K562 treated with DMSO at 1 percent for 12 hours (cell line): Measurements from ENCODE around the gene SLC52A1. TPM values are rescaled to one million over a fixed set of nuclear protein-coding genes. Genes with fewer than 3 reads are reported as not detected.

ENCODE experiments used
- total RNA-seq: library from RNA; unstranded; fragments of 300-600 nt; gene quantifications from 2 replicates; pipeline ENCODE4 v1.2.3, GENCODE V29; 2022; ENCODE audit not compliant: insufficient read depth

The SLC52A1 gene
- not detected in 2 replicates for total RNA-seq

DNA sequence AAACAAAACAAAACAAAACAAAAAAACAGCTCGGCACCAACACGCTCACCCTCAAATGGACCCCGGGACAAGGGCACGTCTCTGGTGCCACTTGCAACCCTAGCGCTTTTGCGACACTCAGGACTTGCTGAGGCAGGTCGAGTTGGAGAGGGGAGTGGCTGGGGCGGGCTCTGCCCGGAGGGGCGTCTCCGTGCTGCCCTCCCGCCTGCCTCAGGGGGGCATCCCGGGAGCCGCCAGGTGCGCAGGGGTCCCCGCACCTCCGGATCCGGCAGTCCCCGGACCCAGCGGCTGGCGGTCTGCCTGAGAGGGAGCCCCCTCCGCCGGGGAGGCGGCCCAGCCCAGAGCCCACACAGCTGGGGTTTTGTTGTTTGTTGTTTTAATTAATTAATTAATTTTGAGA is at the start of gene SLC52A1:
Gene SLC52A1 (minus strand): TSS at position 112 of the 400 bp plus-strand sequence. CDS start 820 bp downstream, outside the sequence.

DNA sequence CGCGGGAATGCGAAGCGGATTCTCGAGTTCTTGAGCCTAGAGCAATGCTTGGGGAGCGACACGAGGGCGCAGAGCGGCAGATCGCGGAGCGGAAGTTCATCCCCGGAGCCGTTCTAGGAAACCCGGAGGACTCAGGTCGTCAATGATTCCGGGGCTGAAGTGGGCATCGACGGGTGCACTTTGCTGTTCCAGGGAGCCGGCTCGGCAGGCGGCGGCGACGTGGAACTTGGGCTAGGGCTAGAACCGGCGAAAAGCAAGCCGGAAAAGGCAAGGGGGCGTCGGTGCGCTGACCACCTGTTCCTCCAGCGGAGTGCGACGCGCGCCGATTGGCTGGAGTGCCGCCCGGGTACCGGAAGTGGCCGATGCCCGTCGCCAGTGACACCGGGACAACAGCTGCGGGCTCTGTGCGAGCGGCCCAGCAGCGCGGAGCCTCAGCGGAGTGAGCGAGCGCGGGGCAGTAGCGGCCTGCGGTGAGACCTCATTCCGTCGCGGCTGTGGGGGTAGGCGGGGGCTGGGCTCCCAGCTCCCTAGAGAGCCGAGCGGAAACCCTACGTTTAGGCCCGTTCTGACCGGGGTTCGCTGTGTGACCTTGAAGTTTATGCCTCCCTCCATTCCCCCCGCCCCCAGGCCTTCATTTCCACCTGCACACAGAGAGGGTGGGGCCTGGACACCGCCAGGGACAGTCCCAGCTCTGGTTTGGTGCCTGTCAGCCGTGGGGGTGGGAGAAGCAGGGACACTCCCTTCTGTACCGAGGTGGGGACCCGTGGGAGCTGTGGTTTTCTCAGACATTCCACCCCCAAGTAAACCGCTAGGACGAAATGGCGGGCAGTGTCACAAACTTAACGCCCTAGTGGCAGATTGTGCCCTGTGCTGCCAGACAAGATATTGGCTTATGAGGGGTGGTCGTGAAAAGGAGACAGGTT is 43.1 kb upstream of the SLC52A1 start, which contains the start of gene ZFP3:
Gene ZFP3 (plus strand): TSS at position 362 of the 923 bp plus-strand sequence. CDS start 13,038 bp downstream, outside the sequence.

DNA sequence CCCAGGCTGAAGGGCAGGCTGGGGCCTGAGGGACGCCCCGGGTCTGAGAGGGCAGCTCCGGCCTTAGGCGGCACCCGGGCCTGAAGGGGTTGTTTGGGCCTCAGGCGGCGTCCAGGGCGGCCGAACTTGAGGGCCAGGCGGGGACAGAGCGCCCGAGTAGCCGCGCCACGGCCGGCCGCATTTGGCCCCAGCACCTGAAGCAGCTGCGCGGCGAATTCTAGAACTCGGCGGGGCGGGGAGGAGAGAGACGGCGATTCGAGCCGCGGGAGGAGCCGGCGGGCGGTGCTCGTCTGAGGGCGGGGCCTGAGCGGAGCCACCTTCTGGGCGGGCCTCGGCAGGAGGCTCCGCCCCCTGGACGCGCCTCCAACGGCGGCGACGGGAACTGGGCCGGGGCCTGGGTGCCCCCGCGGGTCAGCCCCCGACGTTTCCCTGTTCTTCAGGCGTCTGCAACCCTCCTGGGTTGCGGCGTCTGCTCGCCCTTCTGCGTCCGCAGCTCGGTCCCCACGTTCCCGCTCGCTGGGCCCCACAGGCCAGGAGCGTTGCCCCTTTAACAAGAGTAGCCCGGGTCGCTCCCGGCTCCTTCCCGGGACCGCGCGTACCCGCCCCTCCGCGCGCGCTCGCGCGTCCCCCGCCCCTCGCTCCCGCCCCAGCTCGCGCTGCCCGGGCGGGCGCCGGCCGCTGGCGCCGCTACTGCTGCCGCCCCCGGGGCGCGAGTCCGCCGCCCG is 37.8 kb downstream of the SLC52A1 start, which contains the start of the genes INCA1 and KIF1C:
Gene INCA1 (minus strand): TSS at position 221 of the 725 bp plus-strand sequence. CDS start 3,085 bp downstream, outside the sequence.
Gene KIF1C (plus strand): TSS at position 649 of the 725 bp plus-strand sequence. CDS start 2,297 bp downstream, outside the sequence.

DNA sequence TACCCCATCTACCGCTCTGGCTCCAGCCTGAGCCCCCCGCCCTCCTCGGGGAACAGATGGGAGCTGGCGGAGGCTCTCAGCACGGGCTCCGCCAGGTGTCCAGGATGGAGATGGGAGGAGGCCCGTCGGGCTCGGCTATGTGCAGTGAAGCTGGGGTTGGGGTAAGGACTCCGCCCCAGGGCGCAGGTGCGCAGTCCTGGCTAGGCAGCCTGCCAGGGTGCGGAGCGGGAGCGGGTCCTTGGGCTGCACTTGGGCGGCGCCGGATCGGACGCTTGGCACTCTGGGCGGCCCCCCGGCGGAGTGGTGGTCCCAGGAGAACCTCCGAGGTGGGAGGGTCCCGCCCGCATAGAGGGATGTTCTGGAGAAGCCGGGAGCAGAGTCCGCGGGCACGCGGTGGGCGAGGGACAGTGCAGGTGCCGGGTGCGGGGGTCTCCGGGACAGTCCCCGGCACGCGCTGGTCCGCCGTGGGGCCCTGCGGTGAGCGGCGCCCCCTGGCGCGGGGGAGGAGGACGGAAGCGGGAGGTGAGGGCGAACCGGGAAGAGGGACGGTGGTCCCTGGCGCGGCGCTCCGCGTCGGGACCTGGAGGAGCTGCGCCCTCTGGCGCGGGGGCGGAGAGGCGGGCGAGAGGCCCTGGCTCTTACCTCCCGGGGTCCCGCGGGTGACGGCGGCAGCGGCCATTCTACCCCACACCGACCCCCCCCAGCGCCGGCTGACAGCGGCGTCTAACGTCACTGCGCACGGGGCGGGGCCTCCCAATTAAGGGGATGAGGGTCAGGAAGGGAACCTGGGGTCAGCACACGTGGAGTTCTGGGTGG is 48.1 kb downstream of the SLC52A1 start, which contains the start of gene CAMTA2:
Gene CAMTA2 (minus strand): TSS at position 725 of the 816 bp plus-strand sequence. CDS start 1,453 bp downstream, outside the sequence.

Other genes starting within 250 kb of the SLC52A1 start
- not detected in 2 replicates for gene VMO1, start 249.1 kb downstream of the SLC52A1 start, total RNA-seq
- gene GLTPD2, start 246.5 kb downstream of the SLC52A1 start, total RNA-seq: 1.0 and 1.7 TPM in 2 replicates
- 171 and 204 TPM in 2 replicates for gene PSMB6, start 239.3 kb downstream of the SLC52A1 start, total RNA-seq
- gene PLD2, start 228.3 kb downstream of the SLC52A1 start, total RNA-seq: 10.0 and 10.2 TPM in 2 replicates
- 11.8 and 28.5 TPM in 2 replicates for gene MINK1, start 202.1 kb downstream of the SLC52A1 start, total RNA-seq
- gene C17orf107, start 135.9 kb downstream of the SLC52A1 start, total RNA-seq: 0.31 TPM in 1 of 2 replicates, not detected in the other
- not detected in 2 replicates for gene CHRNE, start 132.3 kb downstream of the SLC52A1 start, total RNA-seq
- 1.9 TPM in 1 of 2 replicates, not detected in the other for gene GP1BA, start 103.1 kb downstream of the SLC52A1 start, total RNA-seq
- 56.3 and 66.0 TPM in 2 replicates for gene SLC25A11, start 95.4 kb downstream of the SLC52A1 start, total RNA-seq
- gene RNF167, start 95.2 kb downstream of the SLC52A1 start, total RNA-seq: 44.1 and 44.9 TPM in 2 replicates
- gene PFN1, start 86.9 kb downstream of the SLC52A1 start, total RNA-seq: 500 and 571 TPM in 2 replicates
- 11.9 and 14.1 TPM in 2 replicates for gene ENO3, start 84.3 kb downstream of the SLC52A1 start, total RNA-seq
- gene SPAG7, start 67.6 kb downstream of the SLC52A1 start, total RNA-seq: 39.6 and 41.2 TPM in 2 replicates
- gene CAMTA2, start 47.8 kb downstream of the SLC52A1 start, total RNA-seq: 15.5 and 24.6 TPM in 2 replicates
- gene INCA1, start 37.9 kb downstream of the SLC52A1 start, total RNA-seq: not detected in 2 replicates
- gene KIF1C, start 37.5 kb downstream of the SLC52A1 start, total RNA-seq: 8.6 and 14.7 TPM in 2 replicates
- gene ZFP3, start 43.0 kb upstream of the SLC52A1 start, total RNA-seq: not detected in 2 replicates
- gene ZNF232, start 76.5 kb upstream of the SLC52A1 start, total RNA-seq: 5.3 and 10.8 TPM in 2 replicates
- not detected in 2 replicates for gene USP6, start 80.6 kb upstream of the SLC52A1 start, total RNA-seq
- 0.45 and 4.1 TPM in 2 replicates for gene ZNF594, start 156.4 kb upstream of the SLC52A1 start, total RNA-seq
- gene SCIMP, start 199.4 kb upstream of the SLC52A1 start, total RNA-seq: 0.26 TPM in 1 of 2 replicates, not detected in the other
- gene RABEP1, start 246.9 kb upstream of the SLC52A1 start, total RNA-seq: 6.2 and 21.9 TPM in 2 replicates